Tibial nerve (tissue), 3 donors: ENCODE measurements around the gene IRS2.

Experiments used
- POLR2A ChIP-seq, 2 donors: fragments of 450-650 bp; IDR thresholded peaks; one replicate each; pipeline ENCODE4 v1.6.1; 2017; ENCODE audit warnings: antibody characterized with exemption in 2 of 2, mild to moderate bottlenecking in 2 of 2, moderate library complexity in 2 of 2
- TF ChIP-seq, protein P1 (sequence below), 5 experiments: fragments of 200-600 bp in 3 of 5; fragments of 450-650 bp in 2 of 5; sonication (generic) in 3 of 5; IDR thresholded peaks; one replicate each; pipeline ENCODE4 v1.5.1; 2016 to 2019; ENCODE audit warnings: antibody characterized with exemption in 5 of 5, mild to moderate bottlenecking in 3 of 5, moderate library complexity in 2 of 5

DNA sequence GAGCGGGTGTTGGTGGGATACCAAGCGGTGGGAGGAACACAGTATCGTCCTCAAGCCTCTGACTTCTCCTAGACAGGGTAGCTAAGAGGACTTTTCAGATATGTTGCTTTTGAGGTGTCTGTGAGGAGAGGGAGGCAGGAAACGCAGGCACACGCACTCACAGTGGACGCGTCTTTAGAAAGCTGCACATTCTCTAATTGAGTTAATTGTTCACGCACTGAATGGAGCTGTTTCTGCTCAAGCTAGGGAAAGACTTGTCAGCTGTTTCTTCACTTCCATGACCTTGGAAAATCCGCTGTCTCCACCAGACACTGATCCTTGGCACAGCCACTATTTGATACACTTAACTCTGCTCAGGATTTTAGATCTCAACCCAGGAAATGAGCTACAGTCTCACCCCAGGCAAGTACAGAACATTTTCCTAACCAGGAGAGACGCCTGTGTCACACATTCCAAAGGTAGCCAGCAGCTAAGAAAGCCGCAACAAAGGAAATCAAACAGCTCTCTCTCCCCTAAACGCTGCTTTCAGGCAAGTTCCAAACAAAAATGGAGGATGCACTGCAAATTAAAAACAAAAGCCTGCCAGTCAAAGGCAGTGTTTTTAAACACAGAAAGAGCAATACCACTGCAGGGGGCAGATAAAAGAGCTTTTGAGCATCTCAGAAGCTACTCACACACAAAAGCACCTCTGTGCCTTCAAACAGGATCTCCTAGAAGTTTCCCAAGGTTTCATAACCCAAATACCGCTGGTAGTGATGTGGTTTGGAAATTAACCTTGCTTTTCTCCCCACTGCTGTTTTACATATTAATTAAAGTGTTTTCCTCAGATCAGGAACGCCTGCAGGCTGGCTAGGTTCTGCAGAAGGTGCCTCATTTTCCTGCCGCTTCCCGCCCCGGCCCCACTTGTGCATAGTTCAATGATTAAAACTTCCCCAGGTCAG lies 57.3 kb downstream of the IRS2 start:
- TF ChIP-seq, protein P1, sequence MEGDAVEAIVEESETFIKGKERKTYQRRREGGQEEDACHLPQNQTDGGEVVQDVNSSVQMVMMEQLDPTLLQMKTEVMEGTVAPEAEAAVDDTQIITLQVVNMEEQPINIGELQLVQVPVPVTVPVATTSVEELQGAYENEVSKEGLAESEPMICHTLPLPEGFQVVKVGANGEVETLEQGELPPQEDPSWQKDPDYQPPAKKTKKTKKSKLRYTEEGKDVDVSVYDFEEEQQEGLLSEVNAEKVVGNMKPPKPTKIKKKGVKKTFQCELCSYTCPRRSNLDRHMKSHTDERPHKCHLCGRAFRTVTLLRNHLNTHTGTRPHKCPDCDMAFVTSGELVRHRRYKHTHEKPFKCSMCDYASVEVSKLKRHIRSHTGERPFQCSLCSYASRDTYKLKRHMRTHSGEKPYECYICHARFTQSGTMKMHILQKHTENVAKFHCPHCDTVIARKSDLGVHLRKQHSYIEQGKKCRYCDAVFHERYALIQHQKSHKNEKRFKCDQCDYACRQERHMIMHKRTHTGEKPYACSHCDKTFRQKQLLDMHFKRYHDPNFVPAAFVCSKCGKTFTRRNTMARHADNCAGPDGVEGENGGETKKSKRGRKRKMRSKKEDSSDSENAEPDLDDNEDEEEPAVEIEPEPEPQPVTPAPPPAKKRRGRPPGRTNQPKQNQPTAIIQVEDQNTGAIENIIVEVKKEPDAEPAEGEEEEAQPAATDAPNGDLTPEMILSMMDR (IDR thresholded peaks at IDR 0.05): no peak
- TF ChIP-seq POLR2A (IDR thresholded peaks at IDR 0.05): no peak
